Natural killer cell (primary cell): ENCODE data around the gene MYO19. TPM values are rescaled to one million over a fixed set of nuclear protein-coding genes. Genes with fewer than 3 reads are reported as not detected.

ENCODE experiments used
- ATAC-seq, 3 donors: fragments of 150-1000 bp in 2 of 3; fragments of 200-7000 bp in 1 of 3; cut with Tn5 transposase; 1 replicate in 1 of 3; 2 replicates in 2 of 3; pipeline ENCODE4 v1.10.0; 2021; ENCODE audit warnings: mild to moderate bottlenecking in 2 of 3, moderate library complexity in 2 of 3
- DNase-seq, 2 donors: peaks; one replicate each; pipeline versions ENCODE4 v3.0.0 to v3.0.0-alpha.2; 2013 to 2021; ENCODE audit warnings: mixed read lengths in 1 of 2
- H3K27ac ChIP-seq: one replicate; pipeline ENCODE4 v1.5.1; 2013; ENCODE audit warnings: mild to moderate bottlenecking, low read length
- H3K27me3 ChIP-seq: one replicate; pipeline ENCODE4 v1.6.1; 2013; ENCODE audit warnings: low read length; ENCODE audit not compliant: control insufficient read depth, insufficient read depth
- H3K36me3 ChIP-seq: one replicate; pipeline ENCODE4 v1.6.1; 2013; ENCODE audit warnings: low read length; ENCODE audit not compliant: control insufficient read depth, insufficient read depth
- H3K4me1 ChIP-seq: one replicate; pipeline ENCODE4 v1.6.1; 2013; ENCODE audit warnings: low read length; ENCODE audit not compliant: control insufficient read depth, insufficient read depth
- H3K4me3 ChIP-seq: one replicate; pipeline ENCODE4 v1.5.1; 2013; ENCODE audit warnings: low read length
- H3K9me3 ChIP-seq: one replicate; pipeline ENCODE4 v1.6.1; 2013; ENCODE audit warnings: low read length; ENCODE audit not compliant: control insufficient read depth, insufficient read depth
- H3K27ac Mint-ChIP-seq, 2 donors: one replicate each; pipeline ENCODE4 v1.8.0; 2022; ENCODE audit warnings: mild to moderate bottlenecking in 2 of 2, mixed read lengths in 2 of 2, moderate library complexity in 1 of 2
- H3K27me3 Mint-ChIP-seq, 2 donors: one replicate each; pipeline ENCODE4 v1.8.0; 2022; ENCODE audit warnings: low read depth in 2 of 2, mixed read lengths in 2 of 2
- H3K36me3 Mint-ChIP-seq: one replicate; pipeline ENCODE4 v1.8.0; 2022; ENCODE audit warnings: mixed read lengths
- H3K4me1 Mint-ChIP-seq, 2 donors: one replicate each; pipeline ENCODE4 v1.8.0; 2022; ENCODE audit warnings: mixed read lengths in 2 of 2
- H3K4me3 Mint-ChIP-seq: one replicate; pipeline ENCODE4 v1.8.0; 2022; ENCODE audit warnings: mild to moderate bottlenecking, moderate library complexity, mixed read lengths
- H3K9me3 Mint-ChIP-seq, 2 donors: one replicate each; pipeline ENCODE4 v1.8.0; 2022; ENCODE audit warnings: mixed read lengths in 2 of 2
- CTCF ChIP-seq: fragments of 200-600 bp; IDR thresholded peaks from one replicate; pipeline ENCODE4 v1.8.0; 2022; ENCODE audit warnings: antibody characterized with exemption
- WGBS: methylation state at CpG from one replicate; pipeline ENCODE4 v1.1.7; 2013; ENCODE audit warnings: missing lambda C conversion rate; ENCODE audit not compliant: insufficient coverage; 5-methylcytosine and 5-hydroxymethylcytosine counted together
- intact Hi-C: fragments of 100-400 bp; cut with micrococcal nuclease; formaldehyde crosslinking; loops from one replicate; pipeline ENCODE4 v1.14.2; 2022
- total RNA-seq, 4 donors: library from RNA; stranded (reverse); fragments of 120-200 nt in 1 of 4; gene quantifications; one replicate each; pipeline versions ENCODE4 v1.2.3 to v1.2.4, GENCODE V29; 2013 to 2022

MYO19 gene
- total RNA-seq, 3 donors from 2014 or later (not counting 1 experiment from before 2014, with no cell fraction given), result 84.2 to 119 (median 104) TPM

GRCh38 chr17:36550491-36551417, 16.1 kb upstream of the MYO19 start:
- peak in 1 of 3 donors; percentile 4 for ATAC-seq
- peak overlapping the region; percentile 39 for H3K4me3 Mint-ChIP-seq
- Histone ChIP-seq H3K27ac (no peak overlapping the region), H3K27me3 (no peaks in the 10 kb centered on the region), H3K36me3 (peaks cover 21% of the 10 kb centered on the region), H3K4me3 (no peak overlapping the region), H3K9me3 (no peaks in the 10 kb centered on the region), H3K4me1 (peaks cover 33% of the 10 kb centered on the region)
- DNase-seq, result peak in 1 of 2 donors; percentile 54
- no peaks in the 10 kb centered on the region for H3K9me3 Mint-ChIP-seq
- H3K27ac Mint-ChIP-seq, result peak overlapping the region; percentile 70 to 76
- 49% methylated on average over 8 of the region's 8 CpGs for WGBS
- no peaks in the 10 kb centered on the region for H3K27me3 Mint-ChIP-seq
- no peak for TF ChIP-seq CTCF
- H3K36me3 Mint-ChIP-seq, result no peaks in the 10 kb centered on the region
- intact Hi-C loops, result no loop called here
- peaks cover 46 to 54% of the 10 kb centered on the region in 2 donors for H3K4me1 Mint-ChIP-seq

GRCh38 chr17:36547776-36548175, 13.1 kb upstream of the MYO19 start:
- no peak for ATAC-seq
- H3K27me3 Mint-ChIP-seq, result no peaks in the 10 kb centered on the region
- peaks cover 39 to 46% of the 10 kb centered on the region in 2 donors for H3K4me1 Mint-ChIP-seq
- peak overlapping the region; percentile 39 to 98 for H3K27ac Mint-ChIP-seq
- Histone ChIP-seq H3K27me3 (no peaks in the 10 kb centered on the region), H3K9me3 (no peaks in the 10 kb centered on the region), H3K27ac (peak overlapping the region; percentile 20), H3K4me3 (no peak overlapping the region), H3K4me1 (peaks cover 39% of the 10 kb centered on the region), H3K36me3 (peaks cover 9% of the 10 kb centered on the region)
- DNase-seq, result no peak
- intact Hi-C loops, result loop anchor here (10.0 kb wide), 1 partner anchor 57 kb away; the partner anchor contains the start of gene MRM1
- H3K4me3 Mint-ChIP-seq, result peak overlapping the region; percentile 9
- H3K9me3 Mint-ChIP-seq, result no peaks in the 10 kb centered on the region
- no peak for TF ChIP-seq CTCF
- no peaks in the 10 kb centered on the region for H3K36me3 Mint-ChIP-seq

GRCh38 chr17:36546418-36547093, 11.9 kb upstream of the MYO19 start:
- DNase-seq, result peak in 1 of 2 donors; percentile 38

More at GRCh38 chr17:36546418-36547093, 11.9 kb upstream of the MYO19 start:
- Mint-ChIP-seq H3K4me3 (peak overlapping the region; percentile 88), H3K9me3 (no peaks in the 10 kb centered on the region), H3K4me1 (peaks cover 39 to 46% of the 10 kb centered on the region in 2 donors), H3K27me3 (no peaks in the 10 kb centered on the region), H3K36me3 (no peaks in the 10 kb centered on the region), H3K27ac (peak overlapping the region; percentile 98 to 99)
- Histone ChIP-seq H3K4me1 (peaks cover 37% of the 10 kb centered on the region), H3K36me3 (peaks cover 9% of the 10 kb centered on the region), H3K9me3 (no peaks in the 10 kb centered on the region), H3K27ac (peak overlapping the region; percentile 100), H3K4me3 (peak overlapping the region; percentile 89), H3K27me3 (no peaks in the 10 kb centered on the region)
- intact Hi-C loops, result loop anchor here (10.0 kb wide), 1 partner anchor 58 kb away; the partner anchor contains the start of gene MRM1
- 3% methylated on average over 7 of the region's 7 CpGs for WGBS
- no peak for TF ChIP-seq CTCF
- ATAC-seq, result no peak
